ENCODE data around the gene STK39. TPM values are rescaled to one million over a fixed set of nuclear protein-coding genes. Genes with fewer than 3 reads are reported as not detected.
"Not testable (repeated sequence)": the region's sequence is repeated elsewhere in the genome, so short reads cannot be mapped to it uniquely, and the experiment has no call there.

The STK39 gene
- polyA plus RNA-seq, 1 experiment: 25.2 TPM

GRCh38 chr2:168089200-168089599, 158.2 kb downstream of the STK39 start:
- no peaks in the 10 kb centered on the region for H3K9me3 ChIP-seq (ENCODE audit: control insufficient read depth, insufficient read depth, low read length)
- no peaks in the 10 kb centered on the region for H3K27me3 ChIP-seq (ENCODE audit: control insufficient read depth, insufficient read depth, low read length)
- no peak for DNase-seq (ENCODE audit: low read depth, low spot score)
- no peak for TF ChIP-seq CTCF (IDR thresholded peaks at IDR 0.05; ENCODE audit: low read depth, low read length)
- POLR2A ChIA-PET: no interaction called here
- H3K27ac ChIP-seq (ENCODE audit: low read depth, low read length): no peak overlapping the region
- H3K4me3 ChIP-seq (ENCODE audit: low read depth, low read length): no peak overlapping the region
- CTCF ChIA-PET: interaction anchor here (3.8 kb wide), 1 partner anchor 30 kb away, joined by 19 read pairs; no protein-coding TSS in a partner anchor

GRCh38 chr2:168087401-168087800, 160.0 kb downstream of the STK39 start:
- DNase-seq (ENCODE audit: low read depth, low spot score): no peak
- no peaks in the 10 kb centered on the region for H3K9me3 ChIP-seq (ENCODE audit: control insufficient read depth, insufficient read depth, low read length)
- POLR2A ChIA-PET: no interaction called here
- H3K27ac ChIP-seq (ENCODE audit: low read depth, low read length): no peak overlapping the region
- TF ChIP-seq CTCF (IDR thresholded peaks at IDR 0.05; ENCODE audit: low read depth, low read length): no peak
- CTCF ChIA-PET: interaction anchor here (1.7 to 2.3 kb wide), 2 partner anchors 10 to 32 kb away, joined by 5 to 10 read pairs; no protein-coding TSS in a partner anchor
- H3K4me3 ChIP-seq (ENCODE audit: low read depth, low read length): no peak overlapping the region
- no peaks in the 10 kb centered on the region for H3K27me3 ChIP-seq (ENCODE audit: control insufficient read depth, insufficient read depth, low read length)

- Histone ChIP-seq H3K4me3 (ENCODE audit: low read depth, low read length) (no peak overlapping the region), H3K27me3 (ENCODE audit: control insufficient read depth, insufficient read depth, low read length) (no peaks in the 10 kb centered on the region), H3K9me3 (ENCODE audit: control insufficient read depth, insufficient read depth, low read length) (no peaks in the 10 kb centered on the region), H3K27ac (ENCODE audit: low read depth, low read length) (no peak overlapping the region)
- DNase-seq (ENCODE audit: low read depth, low spot score): no peak
- ChIA-PET POLR2A (no interaction called here), CTCF (interaction anchor here (1.7 to 2.3 kb wide), 2 partner anchors 9 to 33 kb away, joined by 5 to 10 read pairs; no protein-coding TSS in a partner anchor)
- TF ChIP-seq CTCF (IDR thresholded peaks at IDR 0.05; ENCODE audit: low read depth, low read length): no peak
Measured at GRCh38 chr2:168086851-168087250, 160.5 kb downstream of the STK39 start.

DNA sequence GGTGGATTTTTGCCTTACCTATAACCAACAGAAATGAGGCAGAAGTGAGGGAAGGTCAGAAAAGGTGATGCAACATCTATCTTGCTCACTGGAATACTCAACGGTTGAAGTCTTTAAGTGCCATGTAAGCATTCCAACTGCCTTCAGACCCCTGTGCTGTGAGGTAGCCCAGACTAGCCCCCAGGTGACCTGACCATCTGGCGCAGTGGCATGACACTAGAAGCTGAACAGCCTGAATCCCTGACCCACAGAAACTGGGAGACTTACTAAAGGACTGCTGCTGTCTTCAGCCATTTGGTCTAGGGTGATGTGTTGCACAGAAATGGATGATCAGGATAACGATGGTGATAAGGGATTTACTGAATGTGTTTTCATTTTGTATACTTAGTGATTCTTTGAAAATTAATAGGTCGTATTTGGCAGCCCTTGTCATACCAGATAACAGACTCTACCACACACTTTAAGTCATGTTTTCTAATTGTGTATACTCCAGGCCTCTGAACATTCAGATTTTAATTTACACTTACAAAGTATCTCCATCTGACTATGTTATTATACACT, 161.5 kb downstream of the STK39 start:
- ChIA-PET CTCF (interaction anchor here (4.1 kb wide), 1 partner anchor 33 kb away, joined by 19 read pairs; no protein-coding TSS in a partner anchor), POLR2A (no interaction called here)
- H3K9me3 ChIP-seq (ENCODE audit: control insufficient read depth, insufficient read depth, low read length): no peaks in the 10 kb centered on the region
- TF ChIP-seq CTCF (IDR thresholded peaks at IDR 0.05; ENCODE audit: low read depth, low read length): no peak
- H3K27ac ChIP-seq (ENCODE audit: low read depth, low read length): no peak overlapping the region
- H3K4me3 ChIP-seq (ENCODE audit: low read depth, low read length): no peak overlapping the region
- no peaks in the 10 kb centered on the region for H3K27me3 ChIP-seq (ENCODE audit: control insufficient read depth, insufficient read depth, low read length)
- DNase-seq (ENCODE audit: low read depth, low spot score): no peak

DNA sequence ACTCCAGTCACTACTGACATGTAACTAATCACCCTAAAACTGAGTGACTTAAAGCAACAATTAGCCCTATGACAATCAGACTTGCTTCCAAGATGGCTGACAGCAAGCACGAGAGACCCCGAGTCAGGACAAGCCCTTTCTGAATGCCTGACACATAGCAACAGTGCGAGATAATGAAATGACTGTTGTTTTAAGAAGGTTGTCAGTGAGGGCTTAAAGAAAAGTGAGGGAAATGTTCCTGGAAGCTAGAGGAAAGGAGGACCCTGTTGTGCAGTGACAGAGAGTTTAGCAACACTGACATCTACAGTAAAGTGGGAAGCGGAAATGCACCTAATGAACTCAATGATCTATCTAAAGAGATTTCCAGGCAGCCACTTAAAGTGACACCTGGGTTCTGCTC, 163.1 kb downstream of the STK39 start:
- ChIA-PET POLR2A (no interaction called here), CTCF (interaction anchor here (0.8 to 4.1 kb wide), 2 partner anchors 9 to 35 kb away, joined by 3 to 19 read pairs; no protein-coding TSS in a partner anchor)
- Histone ChIP-seq H3K27ac (ENCODE audit: low read depth, low read length) (no peak overlapping the region), H3K4me3 (ENCODE audit: low read depth, low read length) (no peak overlapping the region), H3K9me3 (ENCODE audit: control insufficient read depth, insufficient read depth, low read length) (no peaks in the 10 kb centered on the region), H3K27me3 (ENCODE audit: control insufficient read depth, insufficient read depth, low read length) (no peaks in the 10 kb centered on the region)
- no peak for TF ChIP-seq CTCF (IDR thresholded peaks at IDR 0.05; ENCODE audit: low read depth, low read length)
- no peak for DNase-seq (ENCODE audit: low read depth, low spot score)

- CTCF ChIA-PET; POLR2A ChIA-PET; H3K4me3 ChIP-seq (ENCODE audit: low read depth, low read length); DNase-seq (ENCODE audit: low read depth, low spot score); H3K9me3 ChIP-seq (ENCODE audit: control insufficient read depth, insufficient read depth, low read length); H3K27ac ChIP-seq (ENCODE audit: low read depth, low read length); H3K27me3 ChIP-seq (ENCODE audit: control insufficient read depth, insufficient read depth, low read length): not testable (repeated sequence)
Measured at GRCh38 chr2:168081452-168081851, 165.9 kb downstream of the STK39 start.

Data from AG04450 (cell line).